Hematopoietic multipotent progenitor cell treated with erythropoietin and hydrocortisone succinate and interleukin-3 and kit ligand, for 6 days (in vitro differentiated cells): Measurements from ENCODE around the gene RSPH3.
"Not testable (repeated sequence)": the region's sequence is repeated elsewhere in the genome, so short reads cannot be mapped to it uniquely, and the experiment has no call there.

Experiments
- DNase-seq: peaks from one replicate; pipeline ENCODE4 v3.0.0-alpha.2; 2015

The RSPH3 gene, protein sequence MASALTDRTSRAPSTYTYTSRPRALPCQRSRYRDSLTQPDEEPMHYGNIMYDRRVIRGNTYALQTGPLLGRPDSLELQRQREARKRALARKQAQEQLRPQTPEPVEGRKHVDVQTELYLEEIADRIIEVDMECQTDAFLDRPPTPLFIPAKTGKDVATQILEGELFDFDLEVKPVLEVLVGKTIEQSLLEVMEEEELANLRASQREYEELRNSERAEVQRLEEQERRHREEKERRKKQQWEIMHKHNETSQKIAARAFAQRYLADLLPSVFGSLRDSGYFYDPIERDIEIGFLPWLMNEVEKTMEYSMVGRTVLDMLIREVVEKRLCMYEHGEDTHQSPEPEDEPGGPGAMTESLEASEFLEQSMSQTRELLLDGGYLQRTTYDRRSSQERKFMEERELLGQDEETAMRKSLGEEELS

GRCh38 chr6:158999666-159000403 lies at the start of gene RSPH3:
Gene RSPH3 (minus strand): TSS chr6:159000202. CDS start chr6:158999550, 652 bp downstream.
- peak; percentile 98 for DNase-seq

GRCh38 chr6:159047891-159048685 lies 48.1 kb upstream of the RSPH3 start:
- no peak for DNase-seq

DNA sequence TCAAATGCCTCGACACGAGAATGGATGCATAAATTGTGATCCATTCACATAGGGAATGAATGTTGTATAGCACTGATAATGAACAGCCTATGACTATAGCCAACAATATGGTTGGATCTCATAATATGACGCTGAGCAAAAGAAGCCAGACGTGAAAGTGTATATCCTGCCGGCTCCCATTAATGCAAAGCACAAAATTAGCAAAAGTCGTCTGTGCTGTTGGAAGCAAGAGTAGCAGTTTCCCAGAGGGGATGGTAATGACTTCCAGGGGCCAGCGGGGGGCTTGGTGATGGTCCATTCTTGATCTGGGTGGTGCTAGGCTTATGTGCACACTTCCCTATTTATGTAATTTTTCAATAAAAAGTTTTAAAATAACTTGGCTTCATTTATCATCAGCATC lies 45.8 kb upstream of the RSPH3 start:
- peak; percentile 58 for DNase-seq

DNA sequence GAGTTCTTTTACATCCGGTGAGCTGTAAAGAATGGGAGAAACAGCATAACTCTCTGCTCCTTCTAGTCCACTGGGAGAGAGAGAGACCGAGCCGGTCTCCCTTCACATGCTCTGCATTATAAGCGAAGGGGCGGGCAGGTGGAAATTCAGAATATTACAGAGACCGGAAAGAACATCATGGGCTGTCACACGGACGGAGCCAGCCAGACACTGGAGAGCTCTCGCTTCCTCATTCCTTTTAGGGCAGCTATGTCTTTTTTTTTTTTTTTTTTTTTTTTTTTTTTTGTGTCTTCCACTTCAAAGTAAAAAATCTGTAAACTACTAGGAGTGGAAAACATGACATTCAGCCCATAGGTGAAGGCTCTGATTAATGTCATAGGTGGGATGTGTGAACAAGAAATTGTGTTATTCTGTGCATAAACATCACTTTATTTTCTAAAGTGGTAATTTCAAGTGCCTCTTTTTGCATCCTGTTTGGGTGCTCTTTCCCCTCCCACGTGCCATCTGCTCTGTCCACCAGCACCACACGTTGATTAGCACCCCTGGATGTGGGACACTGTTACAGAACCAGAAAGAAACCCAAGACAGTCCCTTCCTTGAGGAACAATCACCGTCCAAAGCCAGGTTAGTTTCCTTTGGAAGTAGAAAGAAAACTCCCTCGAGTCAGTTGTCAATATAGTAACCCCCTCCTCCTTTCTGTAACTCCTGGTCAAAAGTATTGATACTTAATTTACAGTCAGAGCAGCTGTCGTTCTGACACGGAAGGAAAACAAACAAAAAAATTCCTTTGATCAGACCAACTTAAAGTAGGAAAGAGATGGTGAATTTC lies 45.1 kb upstream of the RSPH3 start, which contains the start of gene TAGAP:
TAGAP (minus strand) TSS at position 93 of the 829 bp plus-strand sequence. CDS start 845 bp downstream, outside the sequence.
- DNase-seq = peak; percentile 95

GRCh38 chr6:159043947-159044346 lies 43.9 kb upstream of the RSPH3 start:
- peak; percentile 58 for DNase-seq

- DNase-seq = peak; percentile 72
Measured at GRCh38 chr6:159043251-159043650, 43.2 kb upstream of the RSPH3 start.

DNA sequence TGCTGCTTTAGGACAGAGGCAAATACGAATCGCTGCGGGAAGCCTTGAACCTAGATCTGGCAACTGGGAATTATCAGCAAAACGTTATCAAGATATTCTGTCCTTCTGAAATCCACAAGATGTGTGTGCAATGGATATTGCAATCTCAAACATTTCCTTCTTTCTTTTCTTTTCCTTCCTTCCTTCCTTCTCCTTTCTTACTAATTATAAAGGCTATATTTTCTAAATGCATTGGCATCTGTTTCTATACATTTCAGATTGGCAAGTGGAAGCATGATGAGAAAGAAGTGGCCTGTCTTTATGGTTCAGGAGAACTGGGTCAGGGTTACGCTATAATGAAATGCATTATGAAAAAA lies 42.8 kb upstream of the RSPH3 start:
- no peak for DNase-seq

DNA sequence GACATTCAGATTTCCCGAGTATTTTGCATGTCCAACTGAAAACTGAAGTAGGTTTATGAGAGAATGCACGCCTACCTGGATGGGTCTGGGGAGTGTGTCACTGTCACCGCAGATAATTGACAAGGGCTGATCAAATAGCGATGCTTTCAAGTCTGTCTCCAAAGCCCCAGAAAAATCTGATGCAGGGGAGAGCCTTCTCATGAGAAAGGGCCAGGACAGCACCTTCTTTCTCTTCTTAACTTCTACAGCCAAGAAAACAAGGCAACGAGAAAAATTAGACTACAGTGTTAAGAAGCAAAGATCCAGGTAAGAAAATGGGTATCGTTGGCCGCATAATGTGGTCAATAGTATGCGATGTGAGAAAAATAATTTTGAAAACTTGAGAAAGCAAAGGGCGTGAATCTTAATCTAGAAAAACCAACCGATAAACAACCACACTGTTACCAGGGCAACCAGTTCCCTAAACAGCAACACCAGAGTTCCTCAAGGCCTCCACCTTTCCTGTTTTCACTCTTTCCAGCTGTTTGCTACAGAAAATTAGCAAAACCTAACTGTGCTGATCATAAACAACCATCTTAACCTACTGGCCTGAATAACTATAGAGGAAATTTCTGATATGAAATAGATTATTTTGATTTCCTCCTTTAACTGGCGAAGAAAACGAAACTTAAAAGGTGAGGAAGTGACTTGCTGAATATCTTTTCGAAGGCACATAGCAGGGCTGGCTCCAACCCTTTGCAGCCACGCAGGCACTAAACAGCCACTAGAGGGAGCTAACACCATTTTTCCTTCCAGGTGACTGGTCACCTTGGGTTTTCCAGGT lies 42.2 kb upstream of the RSPH3 start:
- DNase-seq = peak; percentile 95

DNA sequence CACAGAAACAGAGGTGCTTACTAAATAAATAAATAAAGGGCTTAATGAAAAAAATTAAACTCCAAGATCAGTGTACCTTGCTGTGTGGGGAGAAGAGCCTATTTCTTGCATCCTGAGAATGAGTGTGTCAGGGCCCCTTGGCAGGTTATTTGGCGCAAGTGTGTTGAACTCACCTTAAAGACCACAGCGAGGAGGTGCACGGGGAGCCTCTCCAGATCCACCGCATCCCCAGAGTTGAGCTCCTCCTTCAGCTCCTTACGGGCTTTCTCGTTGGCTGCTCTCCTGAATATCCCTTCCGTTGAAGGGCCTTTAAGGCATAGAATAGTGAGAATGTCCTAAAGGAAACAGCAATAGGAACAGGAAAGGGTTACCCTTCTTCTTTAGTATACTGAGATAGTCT lies 41.2 kb upstream of the RSPH3 start:
- no peak for DNase-seq

- DNase-seq = no peak
Measured at GRCh38 chr6:159039885-159040258, 39.9 kb upstream of the RSPH3 start.

DNA sequence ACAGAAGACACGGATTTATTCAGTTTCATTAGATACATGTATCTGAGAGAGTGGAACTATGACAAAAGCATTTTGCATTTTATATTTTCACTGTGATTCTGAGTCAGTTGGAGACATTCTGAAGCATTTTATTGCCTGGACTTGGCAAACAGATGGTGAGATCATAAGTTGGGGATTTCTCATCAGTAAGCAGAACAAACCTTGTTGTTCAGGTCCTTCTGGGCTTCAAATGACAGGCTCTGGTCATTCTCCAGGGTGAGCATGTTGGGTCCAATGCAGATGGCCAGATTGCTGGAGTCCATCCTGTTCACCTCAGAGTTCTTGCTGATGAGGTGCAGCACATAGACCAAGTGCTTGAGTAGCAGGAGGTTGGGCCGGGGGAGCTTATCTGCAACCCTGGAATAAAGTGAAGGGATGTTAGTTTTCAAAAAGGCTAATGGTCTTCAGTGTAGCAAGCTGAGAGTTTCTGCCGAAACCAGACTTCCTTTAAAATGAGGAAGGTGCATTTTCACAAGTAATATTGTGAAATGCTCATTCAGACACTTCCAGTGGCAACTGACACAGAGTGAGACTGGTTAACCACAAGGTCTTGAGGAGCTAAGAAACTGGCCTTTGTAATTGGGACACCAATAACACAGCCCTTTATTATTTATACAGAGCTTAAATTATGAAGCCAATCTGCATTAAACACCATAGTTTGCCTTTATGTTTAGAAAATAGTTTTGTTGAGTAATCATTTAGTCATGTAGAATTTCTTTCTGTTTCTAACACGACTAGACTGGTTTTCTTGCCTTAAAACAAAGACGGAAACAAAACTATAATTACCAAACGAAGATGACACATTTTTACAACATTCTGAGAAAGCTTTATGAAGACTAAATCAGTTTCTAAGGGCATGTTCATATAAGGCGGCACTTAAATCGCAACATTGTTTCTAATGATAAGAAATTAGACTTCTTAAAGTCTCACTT lies 39.2 kb upstream of the RSPH3 start:
- peak; percentile 86 for DNase-seq

GRCh38 chr6:159038318-159038717 lies 38.3 kb upstream of the RSPH3 start:
- DNase-seq = not testable (repeated sequence)

GRCh38 chr6:159037756-159038290 lies 37.8 kb upstream of the RSPH3 start:
- DNase-seq = no peak

DNA sequence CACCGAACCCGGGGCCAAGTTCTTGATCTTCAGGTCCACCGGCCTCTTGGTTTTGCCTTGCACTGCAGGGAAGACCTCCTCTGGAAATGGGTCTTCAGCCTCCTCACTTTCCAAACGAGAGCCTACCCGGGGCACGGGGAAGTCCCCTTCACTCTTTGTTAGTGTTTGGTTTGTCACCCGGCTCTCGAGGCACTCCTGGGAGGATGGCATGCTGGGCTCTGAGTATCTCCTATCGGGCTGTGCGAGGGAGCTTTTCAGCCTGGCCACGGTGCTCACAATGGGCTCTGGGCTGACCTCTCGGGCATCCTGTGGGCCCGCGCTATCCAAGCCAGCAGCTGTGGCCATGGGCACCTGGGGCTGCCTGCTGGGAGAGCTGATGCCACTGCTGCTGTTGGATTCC lies 36.7 kb upstream of the RSPH3 start:
- no peak for DNase-seq

- no peak for DNase-seq
Measured at GRCh38 chr6:159035891-159036290, 35.9 kb upstream of the RSPH3 start.

GRCh38 chr6:159033160-159034049 lies 33.4 kb upstream of the RSPH3 start:
- no peak for DNase-seq

DNA sequence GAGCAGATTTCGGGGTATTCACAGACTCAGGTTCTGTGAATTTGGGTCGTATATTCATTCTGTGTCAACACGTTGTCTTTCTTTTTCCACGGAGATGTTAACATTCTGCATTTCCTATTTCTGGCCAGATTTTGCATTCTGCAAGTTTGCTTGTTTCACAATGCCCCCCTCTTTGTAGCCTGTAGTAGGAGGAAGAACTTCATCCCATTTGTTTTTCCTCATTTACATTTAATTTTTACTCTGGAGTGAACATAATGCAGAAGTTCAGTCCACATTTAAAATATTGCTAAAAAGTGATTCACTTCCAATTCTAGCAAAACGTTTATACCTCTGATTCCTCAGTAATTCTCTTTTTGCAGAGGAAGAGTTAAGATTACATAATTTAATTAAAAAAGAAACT lies 31.8 kb upstream of the RSPH3 start:
- no peak for DNase-seq

- no peak for DNase-seq
Measured at GRCh38 chr6:159030168-159030567, 30.2 kb upstream of the RSPH3 start.

GRCh38 chr6:159025224-159025623 lies 25.2 kb upstream of the RSPH3 start:
- DNase-seq = not testable (repeated sequence)
